HG02623 (cell line): ENCODE data around the gene NEURL1B.
A peak's percentile ranks its signal among the peaks of the same experiment; 100 is the strongest.
"Not testable (repeated sequence)": the region's sequence is repeated elsewhere in the genome, so short reads cannot be mapped to it uniquely, and the experiment has no call there.

Experiments
- ATAC-seq: cut with Tn5 transposase; IDR thresholded peaks from one replicate; pipeline ENCODE4 v1.9.1; 2021; ENCODE audit warnings: moderate library complexity; ENCODE audit not compliant: unreplicated experiment

NEURL1B gene

DNA sequence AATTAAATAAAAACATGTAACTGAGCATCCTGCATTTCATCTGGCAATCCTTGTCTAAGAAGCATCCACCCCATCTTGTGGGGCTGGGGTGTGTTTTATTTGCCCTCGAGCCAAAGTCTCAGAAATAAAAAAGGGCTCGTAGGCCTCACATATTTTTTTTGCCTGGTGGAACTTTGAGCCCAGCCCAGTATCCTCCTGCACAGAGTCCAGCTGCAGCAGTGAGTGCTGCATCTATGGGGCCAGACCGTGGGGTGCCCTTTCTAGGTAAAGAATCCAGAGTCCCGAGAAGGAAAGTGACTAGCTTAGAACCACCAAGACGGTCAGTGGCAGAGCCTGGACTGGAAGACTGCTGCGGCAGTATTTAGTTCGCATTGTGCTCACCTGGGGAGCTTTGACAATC is 33.1 kb downstream of the NEURL1B start:
- ATAC-seq = no peak

DNA sequence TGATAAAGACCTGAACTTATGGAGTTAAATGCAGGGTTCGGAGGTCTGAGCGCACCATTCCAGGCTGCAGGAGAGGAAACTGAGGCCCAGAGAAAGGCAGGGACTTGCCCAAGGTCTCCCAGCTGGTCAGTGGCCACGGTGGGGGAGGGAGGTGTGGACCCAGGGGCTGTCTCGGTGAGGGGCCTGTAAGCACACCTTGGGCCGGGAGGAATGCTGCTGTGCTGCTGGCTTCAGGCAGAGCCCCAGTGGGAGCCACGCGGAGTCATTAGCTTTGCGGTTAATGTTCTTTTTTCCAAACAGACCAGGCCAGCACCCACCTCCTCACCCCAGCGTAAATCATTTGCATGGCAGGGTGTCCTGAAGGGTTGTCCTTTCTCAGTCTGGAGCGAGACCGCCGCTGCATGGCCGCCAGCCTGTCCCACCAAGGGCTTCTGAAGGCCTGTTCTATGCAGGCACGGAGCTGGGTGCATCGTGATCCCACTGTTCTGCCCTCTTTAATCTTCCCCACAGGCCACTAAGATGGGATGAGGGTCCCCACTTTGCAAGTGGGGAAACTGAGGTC is 35.9 kb downstream of the NEURL1B start:
- no peak for ATAC-seq

DNA sequence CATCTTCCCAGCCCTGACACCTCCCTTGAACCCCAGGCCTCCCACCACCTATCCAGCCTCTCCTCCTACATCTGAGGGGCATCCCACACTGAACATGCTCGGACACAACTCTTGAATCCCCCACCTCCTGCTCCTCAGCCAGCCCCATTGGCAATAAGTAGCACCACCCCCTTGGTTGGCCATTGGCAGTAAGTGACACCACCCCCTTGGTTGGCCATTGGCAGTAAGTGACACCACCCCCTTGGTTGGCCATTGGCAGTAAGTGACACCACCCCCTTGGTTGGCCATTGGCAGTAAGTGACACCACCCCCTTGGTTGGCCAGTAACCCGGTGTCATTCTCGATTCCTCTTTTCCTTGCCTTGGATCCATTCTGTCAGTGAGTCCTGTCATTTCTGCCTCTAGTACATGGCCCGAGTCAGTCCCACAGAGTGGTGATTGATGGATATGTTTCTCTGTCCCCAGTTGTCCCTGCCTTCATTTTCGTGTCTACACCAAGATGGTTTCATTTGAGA is 37.4 kb downstream of the NEURL1B start:
- not testable (repeated sequence) for ATAC-seq

DNA sequence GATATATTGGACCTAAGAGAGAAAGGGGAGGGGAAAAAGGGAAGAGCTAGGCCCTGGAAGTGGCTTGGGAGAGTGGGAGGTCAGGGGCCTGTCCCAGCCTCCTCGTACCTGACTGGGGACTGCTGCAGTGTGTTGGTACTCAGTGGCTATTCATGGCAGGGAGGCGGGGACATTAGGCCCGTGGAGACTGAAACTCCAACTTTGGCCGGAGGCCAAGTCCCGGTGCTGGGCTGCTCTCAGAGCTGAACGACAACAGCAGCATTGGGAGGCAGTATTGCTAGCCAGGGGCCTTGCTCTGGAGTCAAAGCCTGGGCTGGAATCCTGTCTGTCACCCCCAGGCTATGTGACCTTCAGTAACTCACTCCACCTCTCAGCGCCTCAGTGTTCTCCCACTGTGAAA is 37.8 kb downstream of the NEURL1B start:
- ATAC-seq = no peak

DNA sequence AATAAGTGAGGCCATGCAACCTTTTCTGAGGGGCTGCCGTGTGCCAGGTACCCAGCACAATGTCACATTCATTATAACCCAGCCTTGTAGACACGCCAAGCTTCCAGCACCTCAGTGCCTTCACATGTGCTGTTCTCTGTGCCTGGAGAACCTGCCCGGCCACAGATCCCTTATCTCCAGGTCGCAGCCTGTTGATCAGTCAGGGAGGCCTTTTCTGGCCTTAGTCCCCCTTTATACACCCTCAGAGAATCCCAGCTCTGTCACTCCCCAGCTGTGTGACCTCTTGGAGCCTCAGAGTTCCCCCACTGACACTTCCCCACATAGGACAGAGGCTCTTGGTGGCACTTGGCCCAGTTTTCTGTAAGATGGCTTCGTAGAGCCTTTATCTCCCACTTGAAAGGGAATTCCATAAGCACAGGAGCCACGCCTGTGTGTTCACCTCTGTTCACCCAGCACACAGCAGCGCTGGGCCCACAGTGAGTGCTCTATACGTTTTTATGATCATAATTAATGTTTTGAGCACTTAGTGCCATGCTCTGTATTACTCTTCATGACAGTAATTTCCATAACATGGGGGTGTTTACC is 38.7 kb downstream of the NEURL1B start:
- no peak for ATAC-seq

DNA sequence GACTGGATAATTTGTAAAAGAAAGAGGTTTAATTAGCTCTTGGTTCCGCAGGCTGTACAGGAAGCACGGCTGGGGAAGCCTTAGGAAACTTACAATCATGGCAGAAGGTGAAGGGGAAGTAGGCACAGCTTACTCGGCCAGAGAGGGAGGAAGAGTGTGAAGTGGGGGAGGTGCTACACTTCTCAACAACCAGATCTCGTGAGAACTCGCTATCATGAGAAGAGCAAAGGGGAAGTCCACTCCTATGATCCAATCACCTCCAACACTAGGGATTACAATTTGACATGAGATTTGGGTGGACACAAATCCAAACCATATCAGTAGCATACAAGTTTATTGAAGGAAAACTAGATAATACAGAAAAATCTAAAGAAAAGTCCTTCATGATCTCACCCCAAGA is 39.9 kb downstream of the NEURL1B start:
- ATAC-seq = no peak

DNA sequence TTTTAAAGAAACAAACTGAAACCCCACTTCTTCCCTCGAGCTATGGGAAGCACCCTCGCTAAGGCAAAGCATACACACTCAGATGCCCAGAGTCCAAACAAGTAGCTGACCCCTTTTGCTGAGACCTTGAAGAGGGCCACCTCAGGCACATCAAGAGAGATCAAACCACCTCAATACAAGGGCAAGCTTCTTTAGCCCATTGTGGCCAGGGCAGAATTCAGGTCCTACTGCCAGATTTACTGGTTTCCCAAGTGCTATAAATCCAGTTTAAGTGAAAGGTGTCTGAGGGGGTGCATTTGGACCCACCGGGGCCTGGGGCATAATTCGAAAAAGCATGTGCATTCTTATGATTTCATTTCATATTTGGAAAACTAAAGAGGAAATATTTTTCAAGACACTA is 40.4 kb downstream of the NEURL1B start:
- no peak for ATAC-seq

DNA sequence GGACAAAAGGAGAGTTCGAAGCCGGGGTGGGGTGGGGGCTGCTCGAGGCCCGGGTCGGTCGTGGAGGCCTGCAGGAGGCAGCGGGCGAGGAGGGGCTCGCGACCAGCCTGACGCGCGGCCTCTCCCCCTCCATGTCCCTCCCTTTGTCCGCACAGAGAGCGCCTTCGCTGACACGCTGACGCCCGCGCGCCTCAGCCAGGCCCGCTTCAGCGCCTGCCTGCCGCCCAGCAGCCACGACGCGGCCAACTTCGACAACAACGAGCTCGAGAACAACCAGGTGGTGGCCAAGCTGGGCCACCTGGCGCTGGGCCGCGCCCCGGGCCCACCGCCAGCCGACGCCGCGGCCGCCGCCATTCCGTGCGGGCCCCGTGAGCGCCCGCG is 42.2 kb downstream of the NEURL1B start:
- ATAC-seq = no peak

DNA sequence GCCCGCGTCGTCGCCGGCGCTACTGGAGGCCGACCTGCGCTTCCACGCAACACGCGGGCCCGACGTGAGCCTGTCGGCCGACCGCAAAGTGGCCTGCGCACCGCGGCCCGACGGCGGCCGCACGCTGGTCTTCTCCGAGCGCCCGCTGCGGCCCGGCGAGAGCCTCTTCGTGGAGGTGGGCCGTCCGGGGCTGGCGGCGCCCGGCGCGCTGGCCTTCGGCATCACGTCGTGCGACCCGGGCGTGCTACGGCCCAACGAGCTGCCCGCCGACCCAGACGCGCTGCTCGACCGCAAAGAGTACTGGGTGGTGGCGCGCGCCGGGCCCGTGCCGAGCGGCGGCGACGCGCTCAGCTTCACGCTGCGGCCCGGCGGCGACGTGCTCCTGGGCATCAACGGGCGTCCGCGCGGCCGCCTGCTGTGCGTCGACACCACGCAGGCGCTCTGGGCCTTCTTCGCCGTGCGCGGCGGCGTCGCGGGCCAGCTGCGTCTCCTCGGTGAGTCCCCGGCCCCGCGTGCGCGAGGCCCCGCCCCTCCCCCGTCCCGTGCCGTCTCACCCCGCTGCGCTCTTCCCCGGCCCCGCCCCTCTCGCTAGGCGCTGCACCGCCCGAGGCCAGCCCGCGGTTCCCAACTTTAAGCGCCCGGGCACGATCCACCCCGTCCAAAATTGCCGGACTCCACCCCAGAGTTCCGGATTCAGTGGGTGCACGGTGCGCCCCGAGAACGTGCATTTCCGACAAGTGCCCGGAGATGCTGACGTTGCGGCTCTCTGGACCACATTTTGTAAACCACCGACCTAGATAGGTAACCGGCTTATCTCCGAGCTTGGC is 42.8 kb downstream of the NEURL1B start:
- no peak for ATAC-seq

DNA sequence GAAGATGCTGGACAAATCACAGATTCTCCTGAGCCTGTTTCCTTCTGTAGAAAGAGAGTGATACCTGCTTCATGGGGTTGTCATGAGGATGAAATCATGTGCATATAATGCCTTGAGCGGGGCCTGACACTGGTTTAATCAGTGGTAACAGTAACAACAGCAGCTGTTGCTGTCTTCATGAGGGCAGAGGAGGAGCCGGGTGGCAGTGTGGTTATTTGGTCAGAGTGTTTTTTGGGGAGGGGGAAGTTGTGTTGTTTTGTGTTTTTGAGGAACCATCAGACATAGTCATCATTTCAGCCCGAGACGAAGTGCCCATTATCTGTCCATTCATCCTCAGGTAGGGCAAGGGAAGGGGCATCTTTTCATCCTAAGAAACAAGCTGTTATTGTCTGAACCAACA is 44.0 kb downstream of the NEURL1B start:
- no peak for ATAC-seq

DNA sequence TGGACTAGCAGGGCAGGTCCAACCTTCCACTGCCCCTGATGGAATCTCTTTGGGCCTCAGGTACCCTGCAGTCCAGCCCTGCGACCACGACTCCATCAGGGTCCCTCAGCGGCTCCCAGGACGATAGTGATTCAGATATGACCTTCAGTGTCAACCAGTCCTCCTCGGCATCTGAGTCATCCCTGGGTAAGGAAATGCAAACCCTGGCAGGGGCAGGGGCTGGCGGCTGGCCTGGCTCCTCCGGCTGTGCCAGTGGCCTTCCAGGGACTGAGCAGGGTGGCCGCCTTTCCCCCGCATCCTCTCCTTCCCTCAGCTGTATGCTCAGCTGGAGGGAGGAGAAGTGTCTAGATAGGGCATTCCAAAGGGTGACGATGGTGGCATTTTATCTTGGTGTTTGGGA is 45.0 kb downstream of the NEURL1B start:
- no peak for ATAC-seq

DNA sequence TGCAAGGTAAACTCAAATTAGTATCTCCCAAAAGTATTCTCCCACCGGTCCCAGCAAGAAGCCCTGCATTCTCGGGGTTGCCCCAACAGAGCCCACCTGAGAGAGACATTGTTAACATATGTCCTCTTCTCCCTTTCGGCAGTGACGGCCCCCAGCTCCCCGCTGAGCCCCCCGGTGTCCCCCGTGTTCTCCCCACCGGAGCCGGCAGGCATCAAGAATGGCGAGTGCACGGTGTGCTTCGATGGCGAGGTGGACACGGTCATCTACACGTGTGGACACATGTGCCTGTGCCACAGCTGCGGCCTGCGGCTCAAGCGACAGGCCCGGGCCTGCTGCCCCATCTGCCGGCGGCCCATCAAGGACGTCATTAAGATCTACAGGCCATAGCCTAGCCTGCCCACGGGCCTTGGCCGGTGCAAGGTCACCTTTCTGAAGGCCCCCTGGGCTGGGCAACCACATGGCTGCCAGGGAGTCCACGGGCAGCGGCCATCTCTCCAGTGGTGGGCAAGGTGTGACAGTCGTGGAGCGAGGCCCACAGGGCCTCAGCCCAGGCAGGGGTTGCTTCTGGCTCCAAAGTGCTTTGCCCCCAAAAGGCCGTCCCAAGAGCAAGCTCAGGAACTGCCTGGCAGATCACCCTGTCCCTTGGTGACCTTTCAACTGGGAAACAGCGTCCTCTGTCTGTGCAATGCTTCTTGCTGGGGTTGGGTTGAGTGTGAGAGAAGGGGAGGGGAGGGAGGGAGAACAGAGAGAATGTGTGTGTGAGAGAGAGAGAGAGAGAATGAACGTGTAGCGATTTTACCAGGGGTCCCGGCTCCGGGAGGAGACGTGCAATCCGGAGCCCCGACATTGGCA is 45.7 kb downstream of the NEURL1B start:
- no peak for ATAC-seq

DNA sequence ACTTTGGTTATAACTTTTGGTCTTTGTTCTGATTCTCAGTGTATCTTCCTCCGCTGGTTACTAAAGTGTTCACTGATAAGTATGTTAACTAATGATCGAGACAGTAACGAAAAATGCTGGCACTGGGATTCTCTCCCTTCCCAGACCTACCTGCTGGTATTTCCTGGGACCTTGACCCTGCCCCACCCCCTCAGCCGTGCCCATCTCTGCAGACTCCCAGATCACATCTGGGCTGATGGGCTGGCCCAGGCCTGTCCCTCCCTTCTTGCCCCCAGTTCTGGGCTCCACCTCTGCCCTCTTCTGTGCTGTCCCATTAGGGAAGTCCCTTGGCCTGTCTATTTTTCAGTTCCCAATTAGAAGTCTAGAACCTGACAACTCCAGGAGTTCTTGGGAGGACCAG is 46.9 kb downstream of the NEURL1B start:
- ATAC-seq = no peak

DNA sequence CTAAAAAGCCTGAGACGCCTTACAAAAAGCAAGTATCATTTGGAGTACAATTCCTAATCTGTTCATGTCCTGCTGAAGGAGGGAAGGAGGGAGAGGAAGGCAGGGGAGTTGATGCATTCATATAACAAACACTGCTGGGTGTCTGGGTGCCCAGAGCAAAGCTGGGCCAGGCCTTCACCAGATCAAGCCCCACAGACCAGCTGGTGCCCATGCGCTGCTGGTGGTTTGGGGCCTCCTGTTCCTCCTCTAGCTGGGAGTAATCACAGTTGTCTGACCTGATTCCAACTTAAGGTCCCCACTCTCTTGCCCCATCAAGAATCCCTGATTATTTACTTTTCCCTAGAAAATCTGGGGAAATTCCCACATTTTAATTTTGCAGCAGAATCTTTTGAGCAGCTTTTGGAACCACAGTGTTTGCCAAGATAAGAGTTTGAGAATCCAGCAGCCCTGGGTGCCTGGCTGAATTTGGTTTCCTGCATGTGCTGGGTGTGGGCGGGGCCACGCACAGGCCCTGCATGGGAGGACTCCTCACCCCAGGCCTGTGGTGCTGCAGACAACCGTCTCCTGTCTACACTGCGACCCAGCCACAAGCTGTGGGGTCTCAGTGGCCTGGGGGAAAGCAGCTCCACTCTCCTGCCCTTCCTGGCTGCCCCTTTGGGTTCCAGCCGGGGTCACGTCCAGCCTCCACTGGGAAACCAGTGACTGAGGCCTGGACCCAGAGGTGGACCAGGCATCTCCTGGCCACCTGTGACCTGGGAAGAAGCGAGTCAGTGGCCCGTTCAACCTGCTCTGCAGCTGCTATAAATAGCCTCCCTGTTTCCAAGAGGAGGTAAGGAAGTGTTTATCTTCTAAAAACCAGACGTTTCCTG is 47.5 kb downstream of the NEURL1B start:
- no peak for ATAC-seq

DNA sequence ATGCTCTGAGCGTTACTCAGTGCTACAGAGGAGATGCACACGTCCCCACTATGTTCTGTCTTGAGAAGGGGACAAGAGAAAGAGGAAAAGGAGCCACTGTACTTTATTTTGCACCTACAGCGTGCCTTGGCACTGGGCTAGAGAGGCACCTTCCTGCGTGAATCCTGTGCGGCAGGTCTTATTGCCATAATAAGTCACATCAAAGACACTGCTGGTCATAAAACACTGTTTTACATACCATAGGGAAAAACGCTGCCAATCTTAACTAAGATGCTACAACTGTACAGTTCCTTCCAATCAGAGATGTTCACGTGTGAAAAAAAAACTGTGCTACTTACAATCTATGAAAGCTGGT is 48.1 kb downstream of the NEURL1B start:
- no peak for ATAC-seq

DNA sequence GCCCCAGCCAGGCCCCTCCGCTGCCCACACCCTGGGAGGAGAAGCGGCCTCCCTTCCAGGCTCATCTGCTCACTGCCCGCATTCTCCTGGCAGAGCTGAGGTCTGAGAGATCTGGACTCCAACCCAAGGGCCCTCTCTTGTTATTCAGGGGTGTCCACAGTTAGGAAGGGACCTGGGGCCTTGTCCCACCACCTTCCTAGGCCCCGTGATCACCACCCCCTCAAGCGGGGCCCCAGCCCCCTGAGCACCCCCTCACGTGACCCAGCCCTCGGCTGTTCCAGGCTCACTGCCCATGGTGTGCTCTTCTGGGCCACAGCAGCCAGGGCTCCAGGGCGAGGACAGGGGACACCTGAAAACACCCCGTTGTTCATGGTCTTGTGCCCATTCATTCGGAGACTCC is 48.7 kb downstream of the NEURL1B start:
- ATAC-seq = no peak

DNA sequence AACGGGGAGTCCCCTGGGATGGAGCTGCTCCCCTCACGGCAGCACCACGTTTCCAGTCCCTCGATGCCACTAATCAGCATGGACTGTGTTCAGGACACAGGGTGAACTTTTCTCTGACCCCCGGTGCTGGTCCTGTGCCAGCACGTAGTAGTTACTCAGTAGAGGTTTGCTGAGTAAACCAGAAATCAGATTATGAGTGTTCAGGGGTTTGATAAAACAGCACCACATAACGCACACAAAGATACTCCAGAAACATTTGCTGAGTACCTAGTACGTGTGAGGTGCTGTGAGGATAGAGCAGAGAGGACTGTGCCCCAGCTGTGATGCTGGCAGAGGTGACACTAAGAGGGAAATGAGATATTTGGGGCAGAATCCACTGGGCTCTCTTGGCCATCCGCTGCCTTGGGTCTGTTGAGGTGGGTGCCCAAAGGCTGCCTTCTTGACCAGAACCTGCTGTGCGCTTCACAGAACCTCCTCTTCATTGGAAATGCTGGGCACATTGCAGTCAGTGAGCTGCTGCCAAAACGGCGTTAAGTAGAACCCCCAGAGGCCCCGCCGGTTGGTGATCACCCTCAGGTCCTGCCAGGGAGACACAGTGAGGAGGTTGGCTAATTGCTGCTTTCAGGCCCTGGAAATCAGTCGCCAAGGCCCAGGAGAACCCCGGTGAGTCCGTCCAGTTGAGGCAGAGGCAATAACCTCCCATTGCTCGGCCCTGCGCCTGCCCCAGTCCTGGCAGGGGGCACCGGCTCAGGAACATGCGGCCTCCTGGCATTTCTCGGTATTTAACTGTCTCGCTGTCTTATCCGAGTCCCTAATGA is 49.4 kb downstream of the NEURL1B start:
- ATAC-seq = peak; percentile 41

DNA sequence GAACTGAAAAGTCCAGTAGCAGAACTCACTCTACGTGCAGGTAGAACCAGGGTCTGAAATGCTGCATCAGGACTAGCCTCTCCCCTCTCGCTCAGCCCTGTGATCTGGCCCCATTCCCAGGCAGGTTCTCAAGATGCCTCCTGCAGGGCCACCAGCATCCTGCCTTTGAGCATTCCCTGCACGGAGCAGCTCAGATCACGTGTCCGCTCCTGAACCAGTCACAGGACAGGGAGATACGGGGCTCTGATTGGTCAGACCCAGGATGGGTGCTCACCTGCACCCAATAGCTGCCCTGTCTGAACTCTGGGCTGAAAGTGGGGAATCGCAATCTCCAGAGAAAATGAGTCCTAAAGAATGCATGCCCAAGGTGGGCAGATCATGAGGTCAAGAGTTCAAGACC is 50.8 kb downstream of the NEURL1B start:
- no peak for ATAC-seq

DNA sequence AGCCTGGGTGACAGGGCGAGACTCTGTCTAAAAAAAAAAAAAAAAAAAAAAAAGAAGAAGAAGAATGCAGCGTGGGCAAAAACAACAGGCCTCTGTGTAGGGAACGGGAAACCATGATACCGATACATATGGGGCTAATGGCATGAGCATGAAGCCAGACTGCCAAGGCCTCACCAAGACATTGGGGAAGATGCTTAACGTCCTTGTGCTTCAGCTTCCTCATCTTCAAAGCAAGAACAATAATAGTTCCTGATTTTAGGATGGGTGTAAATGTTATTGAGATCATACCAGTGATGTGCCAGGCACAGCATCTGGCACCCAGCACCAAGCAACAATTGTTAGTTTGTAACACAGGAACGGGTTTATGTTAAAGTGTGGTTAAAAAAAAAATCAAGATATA is 51.4 kb downstream of the NEURL1B start:
- ATAC-seq = no peak

DNA sequence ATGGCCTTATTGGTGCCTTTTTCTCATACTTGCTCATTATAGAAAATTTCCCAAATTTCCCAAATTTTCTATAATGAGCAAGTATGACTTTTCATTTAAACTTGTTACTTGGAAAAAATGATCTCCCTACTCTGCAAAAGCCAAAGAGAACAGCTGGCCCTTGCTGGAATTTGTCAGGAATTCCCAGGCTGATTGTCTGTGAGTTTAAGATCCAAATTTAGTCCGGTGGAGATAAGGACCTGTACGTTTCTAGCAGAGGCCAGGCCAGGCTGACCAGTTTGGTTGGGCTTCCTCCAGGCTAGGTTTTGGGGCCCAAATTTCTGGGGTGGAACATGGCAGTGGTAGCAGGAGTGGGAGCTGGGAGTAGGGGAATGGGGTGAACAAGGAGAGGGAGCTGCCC is 51.9 kb downstream of the NEURL1B start:
- no peak for ATAC-seq
